ENCODE results near the gene INSYN1.

GRCh38 chr15:73695773-73696640 is 57.1 kb downstream of the INSYN1 start:
- TF ChIP-seq SIX5 (IDR thresholded peaks at IDR 0.05; ENCODE audit: low read depth, low read length, severe bottlenecking) = no peak
- TF ChIP-seq CTCF (IDR thresholded peaks at IDR 0.05 in 2 of 3, conservative IDR thresholded peaks at IDR 0.05 in 1 of 3; ENCODE audit: control insufficient read depth in 2 of 3, extremely low read depth in 1 of 3, insufficient read depth in 1 of 3, low read depth in 3 of 3, low read length in 3 of 3) = no peak
- no peak for TF ChIP-seq SIN3A (IDR thresholded peaks at IDR 0.05; ENCODE audit: low read depth, low read length)
- TF ChIP-seq CEBPB (IDR thresholded peaks at IDR 0.05; ENCODE audit: borderline replicate concordance in 1 of 2, low read depth in 2 of 2, low read length in 2 of 2) = no peak
- TF ChIP-seq KDM1A (IDR thresholded peaks at IDR 0.05; ENCODE audit: borderline replicate concordance) = no peak
- no peak for TF ChIP-seq CHD4 (IDR thresholded peaks at IDR 0.05)
- TF ChIP-seq GABPA (IDR thresholded peaks at IDR 0.05; ENCODE audit: low read depth) = no peak
- no peak for TF ChIP-seq EP300 (IDR thresholded peaks at IDR 0.05; ENCODE audit: borderline replicate concordance in 1 of 2, control insufficient read depth in 1 of 2, low read depth in 2 of 2, low read length in 2 of 2)
- TF ChIP-seq POLR2AphosphoS5 (IDR thresholded peaks at IDR 0.05; ENCODE audit: low read length) = no peak
- no peak for TF ChIP-seq MAX (IDR thresholded peaks at IDR 0.05; ENCODE audit: low read depth, low read length)
- TF ChIP-seq SRF (IDR thresholded peaks at IDR 0.05; ENCODE audit: low read depth in 2 of 2, low read length in 2 of 2) = no peak
- no peak for TF ChIP-seq SUZ12 (IDR thresholded peaks at IDR 0.05; ENCODE audit: unreplicated experiment)
- no peak for TF ChIP-seq SREBF1 (IDR thresholded peaks at IDR 0.05; ENCODE audit: low read length)
- no peak for TF ChIP-seq TCF7 (IDR thresholded peaks at IDR 0.05; ENCODE audit: borderline replicate concordance)

Measured in GM12878 (cell line).